Sigmoid colon (tissue), 4 donors: ENCODE data around the gene ROS1.

Experiments
- CTCF ChIP-seq, 4 experiments: fragments of 450-650 bp in 3 of 4; fragments of 200-600 bp in 1 of 4; IDR thresholded peaks; one replicate each; pipeline ENCODE4 v1.5.1; 2016 to 2019; ENCODE audit warnings: antibody characterized with exemption in 4 of 4, mild to moderate bottlenecking in 3 of 4, moderate library complexity in 2 of 4
- EP300 ChIP-seq, 4 donors: sonication (generic); formaldehyde crosslinking; IDR thresholded peaks; one replicate each; pipeline ENCODE4 v1.6.1; 2017; ENCODE audit warnings: antibody characterized with exemption in 4 of 4
- POLR2A ChIP-seq, 2 donors: fragments of 450-650 bp; IDR thresholded peaks; one replicate each; pipeline ENCODE4 v1.6.1; 2016; ENCODE audit warnings: antibody characterized with exemption in 2 of 2, mild to moderate bottlenecking in 2 of 2, moderate library complexity in 2 of 2

- TF ChIP-seq POLR2A (IDR thresholded peaks at IDR 0.05) (no peak), CTCF (IDR thresholded peaks at IDR 0.05) (no peak), EP300 (IDR thresholded peaks at IDR 0.05) (no peak)
Measured at GRCh38 chr6:117441824-117442264, 16.1 kb upstream of the ROS1 start.
